Small intestine (tissue), 7 donors: ENCODE measurements around the gene CCDC138. TPM values are rescaled to one million over a fixed set of nuclear protein-coding genes. Genes with fewer than 3 reads are reported as not detected.

Source experiments
- DNase-seq, 2 donors: peaks; one replicate each; pipeline versions ENCODE4 v3.0.0 to v3.0.0-alpha.2; 2013
- FAIRE-seq: peaks from 2 replicates; lab custom pipeline; 2012; peaks lifted over from hg19 to GRCh38; lab: Jason Lieb, UNC
- H3K27ac ChIP-seq, 3 donors: one replicate each; pipeline ENCODE4 v1.5.1; 2013; ENCODE audit warnings: low read length in 2 of 3, mild to moderate bottlenecking in 2 of 3, control low read depth in 1 of 3, inconsistent platforms in 1 of 3, low read depth in 1 of 3, moderate library complexity in 1 of 3
- H3K27me3 ChIP-seq, 3 donors: one replicate each; pipeline ENCODE4 v1.6.1; 2013; ENCODE audit warnings: low read length in 3 of 3, inconsistent platforms in 1 of 3; ENCODE audit not compliant: control insufficient read depth in 3 of 3, insufficient read depth in 3 of 3
- H3K36me3 ChIP-seq, 3 donors: one replicate each; pipeline ENCODE4 v1.6.1; 2013; ENCODE audit warnings: low read length in 3 of 3, inconsistent platforms in 1 of 3, low read depth in 1 of 3, mild to moderate bottlenecking in 1 of 3, moderate library complexity in 1 of 3; ENCODE audit not compliant: control insufficient read depth in 3 of 3, insufficient read depth in 2 of 3
- H3K4me1 ChIP-seq, 3 donors: one replicate each; pipeline ENCODE4 v1.6.1; 2013; ENCODE audit warnings: low read length in 2 of 3, inconsistent platforms in 1 of 3, low read depth in 1 of 3, mild to moderate bottlenecking in 1 of 3, moderate library complexity in 1 of 3; ENCODE audit not compliant: control insufficient read depth in 3 of 3, insufficient read depth in 2 of 3
- H3K4me3 ChIP-seq, 3 donors: one replicate each; pipeline ENCODE4 v1.5.1; 2013; ENCODE audit warnings: low read length in 3 of 3, control low read depth in 1 of 3, inconsistent platforms in 1 of 3, low read depth in 1 of 3, mild to moderate bottlenecking in 1 of 3, moderate library complexity in 1 of 3
- H3K9me3 ChIP-seq, 2 donors: one replicate each; pipeline ENCODE4 v1.6.1; 2013; ENCODE audit warnings: low read depth in 1 of 2, low read length in 1 of 2; ENCODE audit not compliant: control insufficient read depth in 2 of 2, insufficient read depth in 1 of 2
- WGBS, 3 donors: extraction: QIAGEN DNeasy Blood & Tissue Kit; methylation state at CpG; one replicate each; pipeline ENCODE4 v1.1.7; 2013; 5-methylcytosine and 5-hydroxymethylcytosine counted together
- polyA plus RNA-seq, 4 donors: library from polyadenylated mRNA; stranded (reverse) in 3 of 4; unstranded in 1 of 4; fragments of 200-250 nt in 3 of 4; fragments of 120-200 nt in 1 of 4; gene quantifications; one replicate each; pipeline versions ENCODE4 v1.2.1 to v1.2.3, GENCODE V29; 2013
- donor health status: healthy with polysubstance abuse.
- donor health status: control.
- donor health status: control.
- donor health status: Bipolar disorder and iron deficiency.
- donor health status: healthy.

Gene CCDC138
- polyA plus RNA-seq, 4 donors: 0.89 to 6.2 (median 2.2) TPM

GRCh38 chr2:108858894-108859293 lies 72.3 kb downstream of the CCDC138 start:
- Histone ChIP-seq H3K27me3 (no peaks in the 10 kb centered on the region), H3K36me3 (no peaks in the 10 kb centered on the region), H3K4me3 (no peak overlapping the region), H3K4me1 (no peaks in the 10 kb centered on the region), H3K9me3 (no peaks in the 10 kb centered on the region), H3K27ac (no peak overlapping the region)
- FAIRE-seq (no peak), DNase-seq (no peak)
- 80 to 94% (median 92%) methylated on average over 3 of the region's 3 CpGs for WGBS, 3 donors

- peaks cover 3 to 5% (median 4%) of the 10 kb centered on the region in 3 donors for H3K36me3 ChIP-seq
- H3K4me3 ChIP-seq: no peak overlapping the region
- DNase-seq: no peak
- peaks cover 0 to 8% of the 10 kb centered on the region in 2 donors for H3K9me3 ChIP-seq
- no peak overlapping the region for H3K27ac ChIP-seq
- no peaks in the 10 kb centered on the region for H3K4me1 ChIP-seq
- H3K27me3 ChIP-seq: no peaks in the 10 kb centered on the region
- no peak for FAIRE-seq
Observed at GRCh38 chr2:108866041-108866440, 79.5 kb downstream of the CCDC138 start.

- Histone ChIP-seq H3K27ac (no peak overlapping the region), H3K4me3 (no peak overlapping the region), H3K36me3 (peaks cover 3 to 5% (median 4%) of the 10 kb centered on the region in 3 donors), H3K27me3 (no peaks in the 10 kb centered on the region), H3K4me1 (no peaks in the 10 kb centered on the region), H3K9me3 (peaks cover 0 to 8% of the 10 kb centered on the region in 2 donors)
- DNase-seq (no peak), FAIRE-seq (no peak)
- WGBS, 3 donors: 91 to 97% (median 96%) methylated on average over 1 of the region's 1 CpG
Observed at GRCh38 chr2:108868911-108869310, 82.3 kb downstream of the CCDC138 start.

- Histone ChIP-seq H3K4me3 (no peak overlapping the region), H3K36me3 (peaks cover 3 to 5% (median 4%) of the 10 kb centered on the region in 3 donors), H3K9me3 (peaks cover 0 to 8% of the 10 kb centered on the region in 2 donors), H3K27ac (no peak overlapping the region), H3K4me1 (no peaks in the 10 kb centered on the region), H3K27me3 (no peaks in the 10 kb centered on the region)
- DNase-seq: no peak
- FAIRE-seq: no peak
- 89 to 92% (median 91%) methylated on average over 3 of the region's 3 CpGs for WGBS, 3 donors
Observed at GRCh38 chr2:108869542-108869941, 83.0 kb downstream of the CCDC138 start.

GRCh38 chr2:108870069-108870644 lies 83.6 kb downstream of the CCDC138 start:
- H3K9me3 ChIP-seq: peaks cover 0 to 8% of the 10 kb centered on the region in 2 donors
- H3K4me3 ChIP-seq: no peak overlapping the region
- no peak for FAIRE-seq
- no peaks in the 10 kb centered on the region for H3K4me1 ChIP-seq
- H3K36me3 ChIP-seq: peaks cover 3 to 5% (median 4%) of the 10 kb centered on the region in 3 donors
- no peaks in the 10 kb centered on the region for H3K27me3 ChIP-seq
- DNase-seq: no peak
- H3K27ac ChIP-seq: no peak overlapping the region
- 98 to 99% (median 99%) methylated on average over 5 of the region's 5 CpGs for WGBS, 3 donors

GRCh38 chr2:108877506-108877905 lies 90.9 kb downstream of the CCDC138 start:
- Histone ChIP-seq H3K4me1 (no peaks in the 10 kb centered on the region), H3K27me3 (no peaks in the 10 kb centered on the region), H3K36me3 (peaks cover 0 to 2% (median 0%) of the 10 kb centered on the region in 3 donors), H3K9me3 (peaks cover 0 to 11% of the 10 kb centered on the region in 2 donors), H3K27ac (no peak overlapping the region), H3K4me3 (no peak overlapping the region)
- DNase-seq: no peak
- WGBS, 3 donors: 96 to 98% (median 97%) methylated on average over 2 of the region's 2 CpGs
- FAIRE-seq: no peak

- no peak overlapping the region for H3K4me3 ChIP-seq
- peaks cover 0 to 2% (median 0%) of the 10 kb centered on the region in 3 donors for H3K36me3 ChIP-seq
- FAIRE-seq (no peak), DNase-seq (no peak)
- 56 to 74% (median 74%) methylated on average over 2 of the region's 2 CpGs for WGBS, 3 donors
- H3K27me3 ChIP-seq: no peaks in the 10 kb centered on the region
- no peaks in the 10 kb centered on the region for H3K4me1 ChIP-seq
- peaks cover 0 to 15% of the 10 kb centered on the region in 2 donors for H3K9me3 ChIP-seq
- no peak overlapping the region for H3K27ac ChIP-seq
Observed at GRCh38 chr2:108878276-108878675, 91.7 kb downstream of the CCDC138 start.

GRCh38 chr2:108884619-108885018 lies 98.0 kb downstream of the CCDC138 start:
- H3K36me3 ChIP-seq: no peaks in the 10 kb centered on the region
- FAIRE-seq: no peak
- WGBS, 3 donors: 48 to 58% (median 50%) methylated on average over 6 of the region's 6 CpGs

GRCh38 chr2:108889907-108890306 lies 103.3 kb downstream of the CCDC138 start:
- no peak for FAIRE-seq
- Histone ChIP-seq H3K27ac (no peak overlapping the region), H3K9me3 (peaks cover 1 to 17% of the 10 kb centered on the region in 2 donors), H3K36me3 (peaks cover 0 to 3% (median 0%) of the 10 kb centered on the region in 3 donors), H3K27me3 (no peaks in the 10 kb centered on the region), H3K4me1 (no peaks in the 10 kb centered on the region), H3K4me3 (no peak overlapping the region)
- 94 to 97% (median 96%) methylated on average over 1 of the region's 1 CpG for WGBS, 3 donors
- DNase-seq: no peak

More at GRCh38 chr2:108884619-108885018, 98.0 kb downstream of the CCDC138 start:
- H3K27me3 ChIP-seq: no peaks in the 10 kb centered on the region
- H3K9me3 ChIP-seq: peaks cover 0 to 18% of the 10 kb centered on the region in 2 donors
- no peak for DNase-seq
- H3K4me1 ChIP-seq: no peaks in the 10 kb centered on the region
- H3K4me3 ChIP-seq: no peak overlapping the region
- no peak overlapping the region for H3K27ac ChIP-seq
